AG09319 (cell line): ENCODE results near the gene ZNF43.
"Not testable (repeated sequence)": the region's sequence is repeated elsewhere in the genome, so short reads cannot be mapped to it uniquely, and the experiment has no call there.

Source experiments
- DNase-seq: peaks from one replicate; pipeline ENCODE4 v3.0.0-alpha.2; 2010; ENCODE audit warnings: low read depth; ENCODE audit errors: extremely low read depth
- TF ChIP-seq, protein P1 (sequence below): IDR thresholded peaks from 2 replicates; pipeline ENCODE4 v1.5.1; 2011; ENCODE audit warnings: low read depth, mild to moderate bottlenecking, inconsistent platforms, low read length, moderate library complexity

ZNF43 gene

DNA sequence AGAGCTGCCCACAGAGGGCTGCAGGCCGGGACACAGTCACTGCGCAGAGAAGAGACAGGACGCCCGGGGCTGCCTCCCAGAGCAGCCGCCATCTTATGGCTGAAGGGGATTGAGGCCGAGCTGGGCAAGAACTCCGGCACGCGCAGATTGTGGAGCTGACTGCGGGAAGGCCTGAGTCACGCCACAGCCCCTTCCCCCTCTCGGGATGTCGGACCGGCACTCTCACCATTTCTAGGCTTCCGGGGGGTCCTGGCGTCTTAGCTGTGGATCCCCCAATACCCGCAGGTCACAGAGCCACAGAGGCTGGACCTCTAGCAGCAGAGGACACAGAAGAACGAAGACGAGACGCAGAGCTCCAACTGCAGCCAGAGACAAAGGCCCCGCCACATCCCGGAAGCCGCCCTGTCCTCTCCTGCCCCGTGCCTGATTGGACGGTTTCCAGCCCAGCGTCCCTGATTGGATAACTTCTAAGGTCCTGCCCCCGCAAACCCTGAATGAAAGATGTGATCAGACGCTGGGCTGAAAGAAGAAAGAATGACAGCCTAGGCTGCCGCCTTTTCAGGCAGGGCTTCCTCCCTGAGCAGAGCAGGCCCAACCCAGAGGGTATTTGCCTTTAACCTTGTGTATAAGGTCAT lies at the start of gene ZNF43:
Gene ZNF43 (minus strand): TSS at position 373 of the 635 bp plus-strand sequence. CDS start 144 bp downstream, at position 229.
- TF ChIP-seq, protein P1, sequence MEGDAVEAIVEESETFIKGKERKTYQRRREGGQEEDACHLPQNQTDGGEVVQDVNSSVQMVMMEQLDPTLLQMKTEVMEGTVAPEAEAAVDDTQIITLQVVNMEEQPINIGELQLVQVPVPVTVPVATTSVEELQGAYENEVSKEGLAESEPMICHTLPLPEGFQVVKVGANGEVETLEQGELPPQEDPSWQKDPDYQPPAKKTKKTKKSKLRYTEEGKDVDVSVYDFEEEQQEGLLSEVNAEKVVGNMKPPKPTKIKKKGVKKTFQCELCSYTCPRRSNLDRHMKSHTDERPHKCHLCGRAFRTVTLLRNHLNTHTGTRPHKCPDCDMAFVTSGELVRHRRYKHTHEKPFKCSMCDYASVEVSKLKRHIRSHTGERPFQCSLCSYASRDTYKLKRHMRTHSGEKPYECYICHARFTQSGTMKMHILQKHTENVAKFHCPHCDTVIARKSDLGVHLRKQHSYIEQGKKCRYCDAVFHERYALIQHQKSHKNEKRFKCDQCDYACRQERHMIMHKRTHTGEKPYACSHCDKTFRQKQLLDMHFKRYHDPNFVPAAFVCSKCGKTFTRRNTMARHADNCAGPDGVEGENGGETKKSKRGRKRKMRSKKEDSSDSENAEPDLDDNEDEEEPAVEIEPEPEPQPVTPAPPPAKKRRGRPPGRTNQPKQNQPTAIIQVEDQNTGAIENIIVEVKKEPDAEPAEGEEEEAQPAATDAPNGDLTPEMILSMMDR, result no peak
- peak; percentile 80 for DNase-seq

DNA sequence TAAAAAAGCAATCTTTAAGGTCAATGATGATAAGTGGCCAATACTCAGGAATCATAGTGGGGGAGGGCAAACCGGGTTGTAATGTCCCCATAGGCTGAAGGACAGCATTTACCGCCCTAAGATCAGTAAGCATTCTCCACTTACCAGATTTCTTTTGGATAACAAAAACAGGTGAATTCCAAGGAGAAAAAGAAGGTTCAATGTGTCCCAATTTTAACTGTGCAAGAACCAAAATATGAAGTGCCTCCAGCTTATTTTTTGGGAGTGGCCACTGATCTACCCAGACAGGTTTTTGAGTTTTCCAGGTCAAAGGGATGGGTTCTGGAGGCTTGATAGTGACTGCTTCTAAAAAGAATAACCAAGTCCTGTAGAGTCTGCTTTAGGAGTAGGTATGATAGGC lies 49.5 kb upstream of the ZNF43 start:
- not testable (repeated sequence) for DNase-seq

DNA sequence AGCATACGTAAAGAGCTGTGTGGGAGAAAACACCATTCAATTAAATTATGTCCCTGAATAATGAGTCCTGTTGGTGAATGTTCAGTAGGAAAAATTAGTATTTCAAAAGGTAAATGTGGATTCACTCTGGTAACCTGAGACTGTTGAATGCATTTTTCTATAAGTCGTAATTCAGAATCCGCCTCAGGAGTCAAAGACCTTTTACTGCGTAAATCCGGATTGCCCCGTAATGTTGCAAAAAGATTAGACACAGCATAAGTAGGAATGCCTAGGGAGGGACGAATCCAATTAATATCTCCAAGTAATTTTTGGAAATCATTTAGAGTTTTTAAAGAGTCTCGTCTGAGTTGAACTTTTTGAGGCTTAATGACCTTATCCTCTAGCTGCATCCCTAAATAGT lies 48.8 kb upstream of the ZNF43 start:
- DNase-seq, result not testable (repeated sequence)

DNA sequence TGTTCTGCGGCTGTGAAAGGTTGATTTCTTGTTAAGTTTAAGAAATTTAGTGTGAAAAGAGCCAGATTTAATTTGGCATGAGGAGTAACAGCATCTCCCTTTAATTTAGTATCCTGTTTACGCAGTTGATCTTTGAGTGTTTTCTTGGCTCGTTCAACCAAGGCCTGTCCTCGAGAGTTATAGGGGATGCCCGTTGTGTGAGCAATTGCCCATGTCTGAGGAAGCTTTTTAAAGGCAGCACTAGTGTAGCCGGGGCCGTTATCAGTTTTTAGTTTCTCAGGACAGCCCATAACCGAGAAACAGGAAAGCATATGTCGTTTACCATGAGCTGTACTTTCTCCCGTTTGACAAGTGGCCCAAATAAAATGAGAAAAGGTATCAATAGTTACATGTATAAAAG lies 47.5 kb upstream of the ZNF43 start:
- TF ChIP-seq, protein P1, result no peak
- no peak for DNase-seq

DNA sequence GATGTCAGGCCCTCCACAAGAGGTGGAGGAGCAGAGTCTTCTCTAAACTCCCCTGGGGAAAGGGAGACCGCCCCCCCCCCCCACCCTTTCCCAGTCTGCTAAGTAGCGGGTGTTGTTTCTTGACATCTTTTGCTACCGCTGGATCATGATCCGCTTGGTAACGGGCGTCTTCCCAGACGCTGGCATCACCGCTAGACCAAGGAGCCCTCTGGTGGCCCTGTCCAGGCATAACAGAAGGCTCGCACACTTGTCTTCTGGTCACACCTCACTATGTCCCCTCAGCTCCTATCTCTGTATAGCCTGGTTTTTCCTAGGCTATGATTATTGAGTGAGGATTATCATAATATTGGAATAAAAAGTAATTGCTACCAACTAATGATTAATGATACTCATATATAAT lies 44.8 kb upstream of the ZNF43 start:
- DNase-seq, result not testable (repeated sequence)

DNA sequence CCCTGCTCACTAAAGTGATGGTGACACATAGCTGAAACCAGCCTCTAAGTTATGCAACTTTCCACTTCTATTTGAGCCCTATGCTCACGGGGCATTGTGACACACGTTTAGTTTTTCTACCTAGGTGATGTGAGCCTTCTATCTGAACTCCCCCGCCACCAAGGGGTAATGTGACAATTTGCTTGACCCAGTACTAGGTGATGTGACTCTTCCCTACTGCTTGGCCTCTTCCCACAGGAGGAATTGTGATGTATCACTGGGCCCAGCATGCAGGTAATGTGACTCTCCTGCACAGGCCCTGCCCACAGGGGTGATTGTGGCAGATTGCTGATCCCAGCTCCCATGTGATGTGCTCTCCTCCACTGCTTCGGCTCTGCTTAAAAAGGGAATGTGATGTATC lies 42.7 kb upstream of the ZNF43 start:
- DNase-seq, result no peak
- TF ChIP-seq, protein P1, result no peak

DNA sequence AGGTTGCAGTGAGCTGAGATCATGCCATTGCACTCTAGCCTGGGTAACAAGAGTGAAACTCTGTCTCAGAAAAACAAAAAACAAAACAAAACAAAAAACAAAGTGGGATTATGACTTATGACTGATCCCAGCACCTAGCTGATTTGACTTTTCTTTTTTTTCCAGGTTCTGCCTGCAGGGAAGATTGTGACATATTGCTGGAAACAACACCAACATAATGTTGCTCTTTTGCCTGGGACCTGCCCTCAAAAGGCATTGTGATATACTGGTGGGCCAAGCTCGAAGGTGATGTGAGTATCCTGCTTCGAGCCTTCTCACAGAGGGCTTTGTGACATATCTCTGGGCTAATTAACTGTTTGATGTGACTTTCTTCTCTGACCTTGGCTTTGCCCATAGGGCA lies 42.0 kb upstream of the ZNF43 start:
- DNase-seq, result no peak
- TF ChIP-seq, protein P1, result no peak

DNA sequence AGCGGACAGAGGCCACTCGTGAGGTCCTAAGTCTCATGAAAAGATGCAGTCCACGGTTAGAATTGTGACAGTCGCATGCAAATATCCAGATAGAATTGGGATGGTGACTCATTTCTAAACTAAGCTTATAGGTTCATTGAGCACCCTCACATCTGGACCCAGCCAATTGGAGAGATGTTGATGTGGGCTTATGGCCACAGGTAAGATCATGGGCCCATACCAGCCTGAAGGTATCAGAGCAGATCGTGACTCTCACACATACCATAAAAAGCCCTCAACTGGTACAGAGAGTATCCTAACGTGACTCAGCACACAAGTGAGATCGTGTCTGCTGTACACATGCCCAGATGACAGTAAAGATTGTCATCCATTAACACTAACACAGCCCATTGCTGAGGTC lies 40.6 kb upstream of the ZNF43 start:
- DNase-seq, result not testable (repeated sequence)

DNA sequence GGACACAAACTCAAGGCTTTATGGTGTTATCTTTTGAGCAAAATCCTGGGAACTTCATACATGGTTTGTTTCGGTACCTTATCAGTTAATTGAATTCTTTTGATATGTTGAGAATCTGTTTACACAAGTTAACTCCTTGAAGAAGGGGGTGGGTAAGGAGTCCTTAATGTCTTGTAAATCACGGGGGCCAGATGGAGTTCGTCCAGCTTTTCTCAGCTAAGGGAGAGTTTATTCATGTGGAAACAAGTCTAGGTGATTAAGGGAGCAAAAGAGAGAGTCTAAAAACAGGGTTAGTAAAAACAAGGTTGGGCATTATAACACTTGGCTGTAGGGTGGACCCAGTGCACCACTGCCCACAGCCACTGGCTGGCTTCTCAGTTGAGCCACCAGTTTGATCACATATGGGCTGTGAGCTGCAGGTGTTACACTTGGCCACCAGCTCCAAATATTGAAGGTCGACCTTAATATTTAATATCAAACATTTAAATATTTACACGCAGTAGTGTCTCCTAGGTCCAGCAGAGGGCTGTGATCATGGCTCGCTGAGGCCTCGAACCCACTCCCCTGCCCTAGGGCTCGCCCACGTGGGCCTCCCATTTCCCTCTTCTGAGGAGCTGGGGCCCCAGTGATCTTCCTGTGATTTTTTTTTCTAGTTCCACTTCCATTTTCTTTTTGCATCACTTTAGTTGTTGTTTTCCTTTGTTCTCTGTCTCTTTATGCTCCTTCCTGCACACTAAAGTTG lies 21.0 kb upstream of the ZNF43 start:
- no peak for DNase-seq
- TF ChIP-seq, protein P1, result no peak
